NCI-H1436 (cell line): ENCODE results near the gene MIPEP.
"Not testable (repeated sequence)": the region's sequence is repeated elsewhere in the genome, so short reads cannot be mapped to it uniquely, and the experiment has no call there.

ENCODE experiments used
- DNase-seq: peaks from one replicate; lab custom pipeline; 2025; lab: John Stamatoyannopoulos, UW

MIPEP gene

DNA sequence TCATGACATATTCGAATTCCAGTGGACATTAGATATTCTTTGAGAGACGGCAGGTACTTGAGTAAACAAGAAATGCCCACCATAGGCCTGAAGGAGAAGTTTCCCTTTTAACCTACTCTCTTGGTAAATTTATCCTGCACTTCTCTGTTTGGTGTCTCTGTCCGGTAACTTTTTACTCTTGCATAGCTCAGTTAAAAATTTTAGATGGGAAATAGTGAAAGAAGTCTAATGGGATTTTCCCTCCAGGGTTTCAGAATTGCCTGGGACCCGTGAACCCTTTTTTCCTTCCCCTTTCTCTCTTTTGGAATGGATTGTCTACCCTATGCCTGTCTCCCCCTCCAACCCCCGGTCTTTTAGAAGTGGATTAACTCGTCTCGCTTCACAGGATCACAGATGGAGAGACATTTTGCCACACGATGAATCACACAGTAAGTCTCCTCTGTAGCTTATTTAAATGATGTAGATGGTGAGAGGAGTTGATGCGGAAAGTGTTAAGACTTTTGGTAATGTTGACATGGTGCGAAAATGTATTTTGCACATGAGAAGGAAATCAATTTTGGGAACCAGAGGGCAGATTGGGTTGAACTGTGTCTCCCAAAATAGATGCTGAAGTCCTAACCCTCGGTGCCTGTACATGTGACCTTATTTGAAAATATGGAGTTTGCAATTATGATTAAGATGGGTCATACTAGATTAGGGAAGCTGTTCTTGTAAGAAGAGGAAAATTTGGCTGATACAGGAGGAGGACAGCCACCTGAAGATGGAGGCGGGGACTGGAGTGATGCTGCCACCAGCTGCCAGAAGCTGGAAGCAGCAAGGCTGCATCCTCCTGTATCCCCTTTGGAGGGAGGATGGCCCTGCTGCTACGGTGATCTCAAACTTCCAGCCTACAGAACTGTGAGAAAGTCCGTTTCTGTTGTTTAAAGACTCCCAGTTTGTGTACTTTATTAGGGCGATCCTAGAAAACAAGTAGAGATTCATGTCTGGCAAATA lies 711 bp upstream of the MIPEP start:
- DNase-seq, result no peak

DNA sequence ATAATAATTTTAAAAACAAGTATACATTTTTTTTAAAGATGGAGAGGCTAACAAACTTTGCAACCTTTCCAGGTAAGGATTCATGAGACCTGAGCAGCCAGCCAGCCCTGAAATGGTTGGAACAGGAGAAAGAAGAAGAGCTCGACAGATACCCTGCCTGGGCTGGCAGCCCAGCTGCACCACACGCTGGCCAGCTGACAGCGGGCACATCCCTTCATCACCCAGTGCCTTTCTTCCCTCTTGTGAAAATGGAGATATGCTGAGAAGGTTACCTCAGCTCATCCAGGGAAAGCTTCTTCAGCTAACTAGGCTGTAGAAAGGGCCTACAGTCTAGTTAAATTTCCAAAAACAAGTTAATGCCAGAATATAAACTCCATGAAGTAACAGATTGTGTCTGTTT lies 4.8 kb downstream of the MIPEP start:
- not testable (repeated sequence) for DNase-seq

DNA sequence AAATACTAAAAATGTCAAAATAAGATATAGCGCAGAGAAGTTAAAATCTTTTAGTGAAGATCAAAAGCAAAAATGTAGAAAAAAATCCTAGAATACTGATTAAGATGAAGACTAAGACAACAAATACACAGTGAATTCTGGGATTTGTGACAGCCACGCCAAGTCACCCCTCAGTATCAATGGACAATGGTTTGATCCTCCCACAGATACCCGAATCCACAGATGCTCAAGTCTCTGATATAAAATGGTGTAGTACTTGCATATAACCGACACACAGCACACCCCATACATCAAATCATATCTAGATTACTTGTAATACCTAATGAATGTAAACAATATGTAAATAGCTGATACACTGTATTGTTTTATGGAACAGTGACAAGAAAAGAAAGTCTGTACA lies 5.9 kb downstream of the MIPEP start:
- DNase-seq, result no peak

DNA sequence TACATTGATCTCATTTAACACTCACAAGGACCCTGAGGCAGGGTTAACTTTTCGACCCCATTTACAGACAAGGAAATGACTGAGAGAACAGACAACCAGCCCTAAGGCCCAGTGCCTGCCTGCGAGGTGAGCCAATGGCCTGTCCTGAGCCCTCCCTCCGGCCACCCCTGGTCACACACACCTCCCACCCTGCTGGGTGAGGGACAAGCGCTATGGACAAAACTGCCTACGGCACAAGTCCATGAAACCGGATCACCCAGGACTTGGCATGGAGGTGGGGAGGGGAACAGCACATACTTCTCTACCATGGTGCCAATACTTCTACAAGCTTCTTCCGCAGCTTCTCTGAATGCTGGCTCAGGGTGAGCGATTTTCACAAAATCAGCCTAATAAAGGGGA lies 7.8 kb downstream of the MIPEP start:
- not testable (repeated sequence) for DNase-seq

DNA sequence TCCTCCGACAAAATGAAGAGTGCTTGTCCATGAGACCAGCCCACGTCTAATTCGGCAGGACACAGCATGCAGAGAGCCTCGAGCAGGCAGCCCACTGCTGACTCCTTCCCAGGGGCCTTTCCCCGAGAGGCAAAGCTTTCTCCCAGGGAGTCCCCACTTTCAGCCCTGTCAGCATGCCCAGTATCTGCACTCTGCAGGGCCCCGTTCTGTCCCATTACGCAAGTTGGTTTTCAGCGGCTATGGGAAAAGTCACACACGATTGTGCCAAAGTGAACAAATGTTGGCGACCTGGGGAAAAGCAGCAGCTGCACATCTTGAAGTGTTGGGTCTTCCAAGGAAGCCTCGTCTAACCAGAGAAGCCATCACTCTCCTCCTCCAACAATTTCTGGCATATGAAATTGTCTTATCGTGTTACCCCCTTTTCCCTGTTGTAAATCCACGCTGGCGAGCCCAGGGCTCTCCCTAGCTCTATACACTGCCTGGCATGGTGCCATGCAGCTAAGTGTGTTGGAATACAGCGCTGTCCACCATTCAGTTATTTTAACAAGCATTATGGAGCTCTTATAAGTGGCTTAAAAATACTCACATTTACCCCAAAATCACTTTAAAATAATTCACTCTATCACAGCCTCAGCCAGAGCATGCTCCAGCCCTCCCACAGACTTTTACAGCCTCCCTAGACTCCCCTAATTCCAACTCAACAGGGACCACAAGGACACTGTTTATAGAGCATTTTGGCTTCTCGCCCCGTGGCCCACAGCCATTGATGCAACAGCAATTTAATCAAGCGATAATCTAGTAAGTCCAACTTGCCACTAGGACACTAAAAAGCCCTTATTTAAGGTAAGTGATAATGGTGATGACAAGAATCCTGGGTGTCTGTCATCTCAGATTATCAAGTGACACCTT lies 8.5 kb downstream of the MIPEP start:
- DNase-seq, result not testable (repeated sequence)

DNA sequence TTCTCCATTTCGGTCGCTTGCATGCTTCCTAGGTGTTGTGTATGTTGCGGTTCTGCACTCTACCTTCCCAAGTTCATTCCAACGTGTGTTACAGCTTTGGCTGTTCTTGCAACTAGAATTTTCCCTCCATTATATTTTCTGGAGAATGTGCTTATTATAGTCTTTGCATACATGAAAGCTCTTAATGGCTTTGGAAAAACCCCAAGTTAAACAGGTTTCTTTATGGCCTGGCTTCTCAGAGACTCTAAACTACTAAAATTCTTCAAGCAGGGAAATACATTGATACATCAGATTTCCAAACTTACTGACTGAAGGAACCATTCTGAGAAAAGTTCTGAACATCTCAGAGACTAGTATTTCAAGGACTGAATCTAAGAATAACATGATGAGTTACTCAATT lies 11.9 kb downstream of the MIPEP start:
- no peak for DNase-seq

DNA sequence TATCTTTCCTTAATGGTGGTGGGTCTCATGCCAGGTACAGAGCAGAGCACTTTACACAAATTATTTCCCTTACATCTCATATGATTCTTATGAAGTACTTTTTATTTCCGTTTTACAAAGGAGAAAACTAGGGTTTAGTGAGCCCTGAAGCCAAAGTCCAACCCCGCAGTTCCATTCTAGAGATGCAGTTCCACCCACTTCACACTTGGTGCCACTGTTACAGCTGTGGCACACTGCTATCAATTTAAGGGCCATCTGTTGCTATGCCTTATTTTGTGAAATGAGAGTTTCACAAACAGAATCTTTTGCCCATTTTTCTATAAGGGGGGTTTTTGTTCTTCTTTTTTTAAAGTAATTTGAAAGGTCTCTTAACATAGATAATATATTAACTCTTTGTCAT lies 12.9 kb downstream of the MIPEP start:
- no peak for DNase-seq

DNA sequence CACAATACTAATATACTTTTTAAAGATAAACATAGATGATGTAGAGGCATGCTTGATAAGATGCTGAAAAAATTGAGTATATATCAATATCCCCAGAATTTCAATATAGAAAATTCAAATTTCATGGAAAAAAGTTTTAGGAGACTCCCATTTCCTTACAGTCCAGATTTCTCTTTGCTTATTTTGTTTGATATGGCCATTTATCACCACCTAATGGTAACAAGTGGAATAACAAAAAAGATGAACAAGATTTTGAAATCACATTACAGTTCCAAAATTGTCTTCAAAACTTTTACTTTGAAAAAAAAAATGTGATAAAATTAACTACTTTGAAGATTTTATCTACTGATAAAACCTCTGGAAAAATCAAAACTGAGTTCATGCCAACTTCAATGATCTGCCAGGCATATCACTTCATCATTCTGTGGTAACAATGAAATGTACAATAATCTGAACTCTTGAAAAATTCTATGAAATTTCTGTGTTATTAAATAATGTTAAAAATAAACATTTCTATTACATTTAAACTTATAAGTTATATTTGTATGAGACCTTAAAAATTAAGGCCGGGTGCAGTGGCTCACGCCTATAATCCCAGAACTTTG lies 17.5 kb downstream of the MIPEP start:
- no peak for DNase-seq

DNA sequence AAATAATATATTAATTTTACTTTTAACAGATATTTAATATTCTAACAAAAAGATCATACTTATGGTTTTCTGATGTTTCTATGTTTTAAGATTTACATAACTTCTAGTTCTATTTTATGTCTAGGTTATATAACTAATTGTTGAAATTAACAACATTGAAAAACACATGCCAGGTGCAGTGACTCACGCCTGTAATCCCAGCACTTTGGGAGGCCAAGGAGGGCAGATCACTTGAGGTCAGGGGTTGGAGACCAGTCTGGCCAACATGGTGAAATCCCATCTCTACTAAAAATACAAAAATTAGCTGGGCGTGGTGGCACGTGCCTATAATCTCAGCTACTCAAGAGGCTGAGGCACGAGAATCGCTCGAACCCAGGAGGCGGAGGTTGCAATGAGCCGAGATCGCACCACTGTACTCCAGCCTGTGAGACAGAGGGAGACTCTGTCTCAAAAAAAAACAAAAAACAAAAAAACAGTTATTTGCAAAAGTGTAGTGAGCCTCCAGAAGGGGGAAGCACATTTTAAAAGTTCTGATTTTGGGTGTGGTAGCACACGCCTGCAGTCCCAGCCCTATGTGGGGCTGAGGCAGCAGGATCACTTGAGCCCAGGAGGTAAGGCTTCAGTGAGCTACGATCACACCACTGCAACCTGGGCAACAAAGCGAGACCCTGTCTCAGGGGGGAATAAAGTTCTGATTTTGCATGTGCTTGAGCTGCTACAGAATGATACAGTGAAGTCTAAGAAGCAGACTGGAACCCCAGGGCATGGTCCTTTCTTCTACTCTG lies 18.7 kb downstream of the MIPEP start:
- no peak for DNase-seq

DNA sequence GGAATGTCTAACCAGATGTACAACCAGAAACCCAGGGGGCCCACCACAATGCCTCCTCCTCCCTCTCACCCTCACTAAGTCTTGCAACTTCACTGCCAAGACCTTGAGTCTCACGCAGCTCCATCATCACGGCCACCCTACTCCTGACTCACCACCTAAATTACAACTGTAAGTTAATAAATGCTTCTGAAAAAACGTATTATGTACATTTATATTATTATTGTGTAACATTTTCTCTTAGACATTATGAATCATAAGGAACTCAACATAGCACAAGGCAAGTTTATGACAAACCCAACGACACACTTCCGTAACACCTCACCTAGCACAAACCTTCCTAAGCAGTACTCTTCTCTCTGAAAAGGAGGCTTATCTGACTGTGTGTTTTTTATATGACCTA lies 20.7 kb downstream of the MIPEP start:
- no peak for DNase-seq

DNA sequence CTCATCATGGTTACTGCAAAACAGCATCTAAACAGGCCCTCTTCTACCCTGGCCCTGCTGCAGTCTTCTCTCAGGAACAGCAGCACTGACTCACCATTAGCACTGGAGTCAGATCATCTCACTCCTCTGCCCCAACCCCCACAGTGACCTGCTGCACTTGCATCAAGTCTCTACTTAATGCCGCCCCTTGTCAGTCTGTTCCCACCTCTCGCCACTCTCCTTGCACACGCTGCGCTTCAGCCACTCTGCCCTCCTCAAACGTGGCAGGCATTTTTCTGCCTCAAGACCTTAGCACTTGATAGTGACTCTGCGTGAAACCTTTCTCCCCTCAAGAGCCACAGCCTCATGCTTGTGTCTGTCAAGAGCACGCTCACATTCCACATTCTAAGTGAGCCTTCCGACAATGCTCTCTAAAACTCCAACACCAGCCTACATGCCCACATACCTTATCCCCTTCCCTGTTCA lies 22.1 kb downstream of the MIPEP start:
- DNase-seq, result no peak

DNA sequence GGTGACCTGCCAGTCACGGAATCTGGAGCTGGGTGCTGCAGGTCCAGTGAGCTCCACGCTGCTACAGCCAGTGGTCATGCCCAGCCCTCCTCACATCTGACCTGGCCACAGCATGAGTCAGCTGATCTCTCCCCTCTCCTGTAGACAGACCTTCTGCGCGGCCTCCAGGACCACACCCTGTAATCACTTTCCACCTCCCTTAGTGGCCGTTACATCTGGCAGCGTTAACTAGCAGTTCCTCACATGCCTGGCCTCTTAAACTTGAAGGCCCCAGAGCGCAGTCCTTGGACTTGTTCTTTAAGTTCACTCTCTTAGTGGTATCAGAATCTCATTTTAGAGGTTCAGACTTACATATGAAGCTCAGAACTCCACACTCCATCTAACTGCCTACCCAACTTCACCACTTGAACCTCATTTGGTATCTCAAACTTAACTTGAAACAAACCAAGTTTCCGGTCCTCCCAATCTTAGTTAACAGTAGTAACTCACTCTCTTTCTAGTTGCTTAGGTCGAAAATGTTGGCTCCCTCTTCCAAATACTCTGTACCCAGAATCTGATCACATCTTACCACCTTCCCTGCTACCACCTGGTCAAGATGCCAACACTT lies 22.7 kb downstream of the MIPEP start:
- no peak for DNase-seq

DNA sequence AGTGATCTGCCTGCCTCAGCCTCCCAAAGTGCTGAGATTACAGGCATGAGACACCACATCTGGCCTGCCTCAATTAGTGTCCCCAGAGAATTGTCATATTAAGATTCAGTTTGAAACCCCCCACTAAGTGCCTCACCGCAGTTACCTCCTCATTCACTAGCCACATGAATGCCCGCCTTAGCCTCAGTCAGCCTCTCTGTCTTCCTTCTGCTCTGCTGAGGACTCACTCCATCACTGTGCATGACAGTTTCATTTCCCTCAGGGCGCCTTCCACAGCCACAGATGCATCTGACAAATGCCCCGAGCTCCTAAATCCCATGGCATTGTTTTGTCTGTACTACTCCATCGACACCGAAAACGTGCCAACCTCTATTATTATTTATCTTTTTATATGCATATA lies 23.3 kb downstream of the MIPEP start:
- DNase-seq, result no peak

DNA sequence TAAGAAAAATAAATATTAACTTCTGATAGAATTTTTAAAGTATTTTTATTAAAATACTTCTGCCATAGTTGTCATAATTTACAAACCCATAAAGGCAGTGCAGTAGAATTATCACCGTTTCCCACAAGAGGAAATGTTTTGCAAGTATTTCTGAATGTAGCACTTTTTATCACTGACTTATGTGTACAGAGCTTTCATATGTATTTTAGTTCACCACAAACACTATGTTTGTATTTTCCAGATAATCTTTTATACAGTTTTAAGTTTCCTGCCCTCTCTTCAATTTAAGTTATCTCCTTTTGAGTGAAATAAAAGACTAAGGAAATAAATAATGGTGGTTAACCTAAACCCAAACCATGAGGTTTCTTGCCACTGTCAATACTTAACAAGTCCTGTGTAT lies 24.2 kb downstream of the MIPEP start:
- DNase-seq, result no peak

DNA sequence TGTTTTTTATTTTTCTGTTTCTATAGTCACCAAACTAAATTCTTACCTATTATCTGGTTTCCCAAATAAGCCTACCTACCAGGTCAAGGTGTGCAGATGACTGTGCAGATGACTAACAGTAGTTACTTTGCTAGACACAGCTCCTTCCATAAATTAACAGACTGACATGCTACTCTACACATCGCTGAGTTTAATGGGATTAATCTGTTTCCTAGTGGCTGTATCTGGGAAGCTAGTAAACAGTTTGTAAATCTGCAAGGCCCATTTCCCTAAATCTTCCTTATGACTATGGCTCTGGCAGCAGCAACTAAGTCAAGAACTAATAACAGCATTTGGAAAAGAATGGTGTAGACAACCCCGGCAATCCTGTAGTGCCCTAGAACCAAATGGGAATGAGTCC lies 27.9 kb downstream of the MIPEP start:
- DNase-seq, result no peak

DNA sequence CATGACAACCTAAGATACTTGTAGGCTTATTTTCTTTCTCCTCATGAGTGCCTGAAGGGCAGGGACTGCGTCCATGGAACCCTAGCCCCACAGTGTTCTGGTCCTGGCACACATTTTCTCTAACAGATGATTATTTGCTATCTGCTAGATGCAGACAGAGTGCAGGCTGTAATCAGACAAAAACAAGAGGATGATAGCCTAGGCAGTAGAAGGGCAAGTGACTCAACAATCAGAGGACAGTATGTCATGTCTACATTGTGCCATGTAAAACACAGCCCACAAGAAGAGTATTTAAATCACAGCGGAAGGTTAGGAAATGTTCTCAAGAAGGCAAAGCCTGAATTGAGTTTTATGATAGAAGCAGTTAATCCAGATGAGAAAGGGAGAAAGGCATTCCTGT lies 29.3 kb downstream of the MIPEP start:
- no peak for DNase-seq

DNA sequence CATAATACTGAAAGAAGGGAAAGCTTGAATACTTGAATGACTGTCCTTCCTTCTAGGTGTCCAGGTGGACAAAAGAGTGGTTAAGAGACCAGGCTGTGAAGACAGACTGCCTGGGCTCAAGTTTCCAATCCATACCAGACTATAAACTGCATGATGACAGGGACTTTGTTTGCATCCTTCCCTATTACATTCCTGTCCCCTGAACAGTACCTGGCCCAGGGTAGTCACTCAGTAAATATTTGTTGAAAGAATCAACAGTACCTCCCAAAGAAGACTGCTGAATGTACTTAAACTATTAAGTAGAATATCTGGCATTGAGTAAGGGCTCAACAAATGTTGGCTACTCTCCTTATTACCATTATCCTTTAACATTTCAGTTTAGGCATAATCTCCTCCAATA lies 29.7 kb downstream of the MIPEP start:
- DNase-seq, result no peak

DNA sequence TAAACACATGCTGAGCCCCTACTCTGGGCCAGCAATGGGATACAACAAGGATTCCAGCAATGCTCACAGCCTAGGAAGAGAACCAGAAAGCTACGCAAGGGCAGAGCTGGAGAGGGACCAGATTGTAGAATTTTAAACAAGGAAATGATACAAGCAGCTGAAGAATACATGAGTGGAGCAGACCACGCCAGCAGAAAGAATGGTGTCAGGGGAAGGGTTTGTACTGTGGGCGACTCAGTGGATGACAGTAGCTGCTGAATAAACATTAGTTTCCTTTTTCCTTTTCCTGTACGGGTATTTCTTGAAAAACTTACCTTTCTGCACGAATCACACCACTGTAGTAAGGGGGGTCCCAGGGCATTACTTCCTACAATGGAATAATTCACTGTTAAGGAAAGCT lies 30.7 kb downstream of the MIPEP start:
- no peak for DNase-seq

DNA sequence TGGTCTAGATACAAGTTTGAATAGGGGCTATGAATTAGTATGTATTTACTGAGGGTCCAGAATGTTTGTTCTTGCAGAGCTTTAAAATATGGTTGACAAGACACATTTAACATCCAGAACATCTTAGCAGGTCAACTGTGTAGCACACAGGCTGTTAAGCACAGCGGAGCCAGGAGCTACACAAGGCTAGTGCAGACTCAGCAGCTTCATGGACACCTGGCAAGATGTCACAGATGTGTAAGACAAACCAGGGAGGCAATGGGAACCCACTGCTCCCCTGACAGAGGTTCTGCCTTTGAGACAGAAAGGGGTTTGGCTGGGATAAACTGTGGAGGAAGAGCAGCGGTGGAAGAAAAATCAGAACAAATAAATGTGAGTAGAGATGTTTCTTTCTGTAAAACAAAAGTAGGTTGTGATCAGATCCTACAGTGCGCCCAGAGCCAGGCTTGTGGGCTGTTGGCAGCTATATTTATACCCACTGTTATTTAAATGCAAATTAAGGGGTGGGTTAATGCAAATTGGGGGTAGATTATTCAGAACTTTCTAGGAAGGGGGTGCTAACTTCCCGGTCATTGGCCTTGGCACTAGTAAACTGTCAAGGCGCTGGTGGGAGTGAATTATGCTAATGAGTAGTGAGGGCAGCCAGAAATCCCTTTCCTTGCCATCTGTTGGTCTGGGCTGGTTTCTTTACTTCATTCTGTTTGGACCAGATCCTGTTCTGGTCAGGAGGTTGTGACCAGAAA lies 33.0 kb downstream of the MIPEP start:
- no peak for DNase-seq

DNA sequence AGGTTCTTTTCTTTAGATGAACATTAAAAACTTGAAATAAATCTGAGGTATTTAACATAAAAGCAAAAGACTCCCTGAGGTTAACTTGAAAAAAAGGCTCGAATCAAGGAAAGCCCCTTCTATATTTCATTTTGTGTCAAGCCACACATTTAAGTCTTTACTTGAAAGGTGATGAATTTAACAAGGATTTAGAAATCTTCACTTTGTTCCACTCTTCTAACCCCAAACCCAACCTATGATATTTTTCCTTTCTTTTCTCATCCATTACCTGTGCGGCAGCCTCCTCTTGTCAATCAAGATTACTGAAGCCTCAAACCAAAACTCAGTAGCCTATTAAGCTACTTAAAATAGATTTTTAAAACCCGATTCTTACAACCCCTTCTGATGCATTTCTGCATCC lies 33.8 kb downstream of the MIPEP start:
- no peak for DNase-seq
